Transverse colon (tissue), 4 donors: Measurements from ENCODE around the gene RAE1. TPM values are rescaled to one million over a fixed set of nuclear protein-coding genes. Genes with fewer than 3 reads are reported as not detected.

Experiments
- DNase-seq: peaks from one replicate; pipeline ENCODE4 v3.0.0-alpha.2; 2019
- H3K27ac ChIP-seq, 4 donors: fragments of 200-600 bp; sonication (generic); 2 replicates each; pipeline ENCODE4 v1.5.1; 2016 to 2018; ENCODE audit warnings: inconsistent platforms in 4 of 4
- H3K27me3 ChIP-seq: fragments of 200-600 bp; sonication (generic); 2 replicates; pipeline ENCODE4 v1.5.1; 2017; ENCODE audit warnings: inconsistent platforms
- H3K36me3 ChIP-seq, 4 donors: fragments of 200-600 bp; sonication (generic); 2 replicates each; pipeline ENCODE4 v1.5.1; 2017 to 2019; ENCODE audit warnings: inconsistent platforms in 4 of 4
- H3K4me1 ChIP-seq, 4 donors: fragments of 200-600 bp; sonication (generic); 2 replicates each; pipeline ENCODE4 v1.5.1; 2017 to 2020; ENCODE audit warnings: inconsistent platforms in 4 of 4
- H3K4me3 ChIP-seq, 4 donors: fragments of 200-600 bp; sonication (generic); 1 replicate in 1 of 4; 2 replicates in 3 of 4; pipeline versions ENCODE4 v1.5.1 to v1.6.1; 2017 to 2019; ENCODE audit warnings: inconsistent platforms in 4 of 4
- H3K9me3 ChIP-seq, 2 donors: fragments of 200-600 bp; sonication (generic); 2 replicates each; pipeline ENCODE4 v1.5.1; 2017 to 2019; ENCODE audit warnings: inconsistent platforms in 2 of 2
- CTCF ChIP-seq, 5 experiments: fragments of 200-600 bp in 3 of 5; fragments of 450-650 bp in 2 of 5; sonication (generic) in 3 of 5; IDR thresholded peaks; 1 replicate in 2 of 5; 2 replicates in 3 of 5; pipeline ENCODE4 v1.5.1; 2016 to 2017; ENCODE audit warnings: antibody characterized with exemption in 5 of 5, inconsistent platforms in 3 of 5, mild to moderate bottlenecking in 2 of 5, moderate library complexity in 1 of 5
- EP300 ChIP-seq: sonication (generic); formaldehyde crosslinking; IDR thresholded peaks from one replicate; pipeline ENCODE4 v1.6.1; 2017; ENCODE audit warnings: antibody characterized with exemption, low read depth
- POLR2A ChIP-seq: fragments of 450-650 bp; IDR thresholded peaks from one replicate; pipeline ENCODE4 v1.6.1; 2016; ENCODE audit warnings: antibody characterized with exemption, mild to moderate bottlenecking, moderate library complexity
- POLR2AphosphoS5 ChIP-seq, 3 donors: sonication (generic); formaldehyde crosslinking; IDR thresholded peaks; one replicate each; pipeline ENCODE4 v1.6.1; 2016; ENCODE audit warnings: antibody characterized with exemption in 3 of 3
- WGBS, 2 donors: methylation state at CpG; one replicate each; pipeline ENCODE4 v1.1.5; 2018; ENCODE audit warnings: low coverage in 1 of 2; 5-methylcytosine and 5-hydroxymethylcytosine counted together
- in situ Hi-C, 4 donors: fragments of 200-750 bp; cut with MboI; loops; one replicate each; pipeline versions ENCODE4 v1.15.0 to v1.15.1; 2017; ENCODE audit warnings: low sequenced_read_pairs in 3 of 4, low pct_ligation_motif_present in 1 of 4, low pct_unique_long_range_greater_than_20kb in 1 of 4
- intact Hi-C: fragments of 100-400 bp; cut with DNase I; formaldehyde crosslinking; loops from one replicate; pipeline ENCODE4 v1.15.1; 2023; ENCODE audit warnings: low total_unique reads
- total RNA-seq, 4 donors: library from RNA; depleted of rRNA; stranded (reverse); fragments of >200 nt; gene quantifications; one replicate each; pipeline ENCODE4 v1.1.0, GENCODE V29; 2016

Gene RAE1
- total RNA-seq, 4 donors from 2014 or later, result 5.6 to 29.9 (median 15.2) TPM

- DNase-seq, result no peak
- Histone ChIP-seq H3K9me3 (no peaks in the 10 kb centered on the region), H3K27ac (no peak overlapping the region), H3K27me3 (no peaks in the 10 kb centered on the region), H3K4me3 (no peak overlapping the region), H3K4me1 (peaks cover 0 to 17% (median 14%) of the 10 kb centered on the region in 4 donors), H3K36me3 (peaks cover 0 to 42% (median 15%) of the 10 kb centered on the region in 4 donors)
- WGBS, 2 donors, result 67 to 82% methylated on average over 3 to 4 of the region's 4 CpGs
- in situ Hi-C loops, result loop anchor here in 2 of 4 donors (25.0 kb wide), 3 partner anchors 209 to 834 kb away; partner anchors contain the start of gene ZBP1 (in 1 of the 2)
- intact Hi-C loops, result loop anchor here (10.0 kb wide), 1 partner anchor 216 kb away; no protein-coding TSS in a partner anchor
- no peak for TF ChIP-seq POLR2AphosphoS5 (IDR thresholded peaks at IDR 0.05)
- no peak for TF ChIP-seq POLR2A
- no peak for TF ChIP-seq CTCF (IDR thresholded peaks at IDR 0.05)
- no peak for TF ChIP-seq EP300
Measured at GRCh38 chr20:57378646-57379262, 27.7 kb downstream of the RAE1 start.

- no peak for DNase-seq
- Histone ChIP-seq H3K9me3 (no peaks in the 10 kb centered on the region), H3K4me1 (peaks cover under 1 to 22% (median 17%) of the 10 kb centered on the region in 4 donors), H3K27me3 (no peaks in the 10 kb centered on the region), H3K4me3 (no peak overlapping the region), H3K27ac (no peak overlapping the region), H3K36me3 (peaks cover 0 to 38% (median 14%) of the 10 kb centered on the region in 4 donors)
- in situ Hi-C loops, result loop anchor here in 2 of 4 donors (25.0 kb wide), 3 partner anchors 208 to 833 kb away; partner anchors contain the start of gene ZBP1 (in 1 of the 2)
- intact Hi-C loops, result loop anchor here (10.0 kb wide), 1 partner anchor 216 kb away; no protein-coding TSS in a partner anchor
- TF ChIP-seq EP300 (no peak), POLR2AphosphoS5 (IDR thresholded peaks at IDR 0.05) (no peak), CTCF (IDR thresholded peaks at IDR 0.05) (no peak), POLR2A (no peak)
- WGBS, 2 donors, result 73% methylated on average over 3 to 5 of the region's 5 CpGs
Measured at GRCh38 chr20:57379263-57379647, 28.2 kb downstream of the RAE1 start.

- no peak for TF ChIP-seq POLR2A
- TF ChIP-seq CTCF (IDR thresholded peaks at IDR 0.05), result no peak
- no peak for TF ChIP-seq POLR2AphosphoS5 (IDR thresholded peaks at IDR 0.05)
- TF ChIP-seq EP300, result no peak
- 33 to 85% methylated on average over 1 to 10 of the region's 10 CpGs for WGBS, 2 donors
- Histone ChIP-seq H3K36me3 (peaks cover 0 to 29% (median 11%) of the 10 kb centered on the region in 4 donors), H3K9me3 (no peaks in the 10 kb centered on the region), H3K4me3 (no peak overlapping the region), H3K4me1 (peaks cover 5 to 32% (median 26%) of the 10 kb centered on the region in 4 donors), H3K27me3 (no peaks in the 10 kb centered on the region), H3K27ac (no peak overlapping the region)
- in situ Hi-C loops, result loop anchor here (10.0 to 25.0 kb wide), 4 partner anchors 115 to 832 kb away; partner anchors contain the start of gene ZBP1 (in 1 of the 4)
- no peak for DNase-seq
- intact Hi-C loops, result no loop called here
Measured at GRCh38 chr20:57380081-57380750, 29.2 kb downstream of the RAE1 start.
